Breast epithelium (tissue), 4 donors: ENCODE data around the gene UNC45B. TPM values are rescaled to one million over a fixed set of nuclear protein-coding genes. Genes with fewer than 3 reads are reported as not detected.
"Not testable (repeated sequence)": the region's sequence is repeated elsewhere in the genome, so short reads cannot be mapped to it uniquely, and the experiment has no call there.

ENCODE experiments used
- DNase-seq, 2 donors: peaks; one replicate each; pipeline ENCODE4 v3.0.0-alpha.2; 2019; ENCODE audit warnings: low spot score in 2 of 2
- H3K27ac ChIP-seq, 2 donors: fragments of 200-600 bp; sonication (generic) in 1 of 2; one replicate each; pipeline ENCODE4 v1.5.1; 2016 to 2019; ENCODE audit warnings: mild to moderate bottlenecking in 1 of 2
- H3K27me3 ChIP-seq, 2 donors: fragments of 200-600 bp; sonication (generic) in 1 of 2; one replicate each; pipeline versions ENCODE4 v1.5.1 to v1.6.0; 2017 to 2019; ENCODE audit warnings: control low read depth in 1 of 2, mild to moderate bottlenecking in 1 of 2
- H3K36me3 ChIP-seq: fragments of 200-600 bp; one replicate; pipeline ENCODE4 v1.5.1; 2019
- H3K4me1 ChIP-seq, 2 donors: fragments of 200-600 bp; sonication (generic); one replicate each; pipeline ENCODE4 v1.5.1; 2016 to 2019; ENCODE audit warnings: control low read depth in 1 of 2
- H3K4me3 ChIP-seq, 3 donors: fragments of 200-600 bp; sonication (generic); 1 replicate in 2 of 3; 2 replicates in 1 of 3; pipeline ENCODE4 v1.5.1; 2016 to 2019; ENCODE audit warnings: mild to moderate bottlenecking in 3 of 3, moderate library complexity in 2 of 3
- H3K9me3 ChIP-seq, 2 donors: fragments of 200-600 bp; sonication (generic) in 1 of 2; one replicate each; pipeline ENCODE4 v1.5.1; 2016 to 2019; ENCODE audit warnings: control low read depth in 1 of 2
- POLR2A ChIP-seq: fragments of 450-650 bp; IDR thresholded peaks from one replicate; pipeline ENCODE4 v1.6.1; 2016; ENCODE audit warnings: antibody characterized with exemption, mild to moderate bottlenecking, moderate library complexity
- POLR2AphosphoS5 ChIP-seq, 3 donors: sonication (generic); formaldehyde crosslinking; IDR thresholded peaks; one replicate each; pipeline ENCODE4 v1.6.1; 2017; ENCODE audit warnings: antibody characterized with exemption in 3 of 3
- intact Hi-C: fragments of 100-400 bp; cut with DNase I; formaldehyde crosslinking; loops from one replicate; pipeline ENCODE4 v1.15.1; 2023; ENCODE audit warnings: low total_unique reads
- total RNA-seq, 3 donors: library from RNA; depleted of rRNA; stranded (reverse); fragments of >200 nt; gene quantifications; one replicate each; pipeline ENCODE4 v1.1.0, GENCODE V29; 2016
- TF ChIP-seq, protein P1 (sequence below), 3 donors: fragments of 450-650 bp; IDR thresholded peaks; one replicate each; pipeline ENCODE4 v1.5.1; 2016 to 2017; ENCODE audit warnings: antibody characterized with exemption in 3 of 3, mild to moderate bottlenecking in 3 of 3, moderate library complexity in 3 of 3

The UNC45B gene
- total RNA-seq, 3 donors from 2014 or later: not detected

DNA sequence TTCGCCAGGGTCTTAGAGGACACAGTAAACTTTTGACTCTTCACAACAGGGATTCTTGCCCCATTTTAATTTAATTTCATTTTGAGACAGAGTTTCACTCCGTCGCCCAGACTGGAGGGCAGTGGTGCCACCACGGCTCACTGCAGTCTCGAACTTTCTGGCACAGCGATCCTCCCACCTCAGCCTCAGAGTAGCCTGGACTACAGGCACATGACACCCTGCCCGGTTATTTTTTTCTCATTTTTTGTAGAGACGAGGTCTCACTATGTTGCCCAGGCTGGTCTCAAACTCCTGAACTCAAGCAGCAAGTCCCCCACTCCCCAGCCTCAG is 5.2 kb upstream of the UNC45B start:
- H3K4me1 ChIP-seq: peaks cover 0 to 6% of the 10 kb centered on the region in 2 donors
- no peak for DNase-seq
- H3K27ac ChIP-seq: peak overlapping the region in 1 of 2 donors; percentile 14
- no peaks in the 10 kb centered on the region for H3K36me3 ChIP-seq
- H3K27me3 ChIP-seq: no peaks in the 10 kb centered on the region
- H3K9me3 ChIP-seq: no peaks in the 10 kb centered on the region
- peak overlapping the region; percentile 71 to 95 (median 94) for H3K4me3 ChIP-seq
- intact Hi-C loops: no loop called here
- TF ChIP-seq POLR2AphosphoS5 (IDR thresholded peaks at IDR 0.05): no peak
- TF ChIP-seq, protein P1, sequence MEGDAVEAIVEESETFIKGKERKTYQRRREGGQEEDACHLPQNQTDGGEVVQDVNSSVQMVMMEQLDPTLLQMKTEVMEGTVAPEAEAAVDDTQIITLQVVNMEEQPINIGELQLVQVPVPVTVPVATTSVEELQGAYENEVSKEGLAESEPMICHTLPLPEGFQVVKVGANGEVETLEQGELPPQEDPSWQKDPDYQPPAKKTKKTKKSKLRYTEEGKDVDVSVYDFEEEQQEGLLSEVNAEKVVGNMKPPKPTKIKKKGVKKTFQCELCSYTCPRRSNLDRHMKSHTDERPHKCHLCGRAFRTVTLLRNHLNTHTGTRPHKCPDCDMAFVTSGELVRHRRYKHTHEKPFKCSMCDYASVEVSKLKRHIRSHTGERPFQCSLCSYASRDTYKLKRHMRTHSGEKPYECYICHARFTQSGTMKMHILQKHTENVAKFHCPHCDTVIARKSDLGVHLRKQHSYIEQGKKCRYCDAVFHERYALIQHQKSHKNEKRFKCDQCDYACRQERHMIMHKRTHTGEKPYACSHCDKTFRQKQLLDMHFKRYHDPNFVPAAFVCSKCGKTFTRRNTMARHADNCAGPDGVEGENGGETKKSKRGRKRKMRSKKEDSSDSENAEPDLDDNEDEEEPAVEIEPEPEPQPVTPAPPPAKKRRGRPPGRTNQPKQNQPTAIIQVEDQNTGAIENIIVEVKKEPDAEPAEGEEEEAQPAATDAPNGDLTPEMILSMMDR (IDR thresholded peaks at IDR 0.05): no peak
- no peak for TF ChIP-seq POLR2A

DNA sequence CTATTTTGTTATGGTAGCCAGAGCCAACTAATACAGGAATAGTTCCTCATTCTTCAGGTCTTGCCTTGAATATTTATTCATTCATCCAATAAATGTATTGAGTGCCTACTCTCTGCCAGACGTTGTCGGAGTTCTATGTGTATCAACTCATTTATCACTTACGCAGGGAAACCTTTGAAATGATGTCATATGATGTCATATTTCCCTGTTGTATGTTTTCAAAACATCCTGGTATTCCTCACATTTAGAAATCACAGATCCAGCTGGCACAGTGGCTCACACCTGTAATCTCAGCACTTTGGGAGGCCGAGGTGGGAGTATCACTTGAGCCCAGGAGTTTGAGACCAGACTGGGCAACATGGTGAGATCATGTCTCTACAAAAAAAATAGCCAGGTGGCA is 2.8 kb upstream of the UNC45B start:
- Histone ChIP-seq H3K9me3 (no peaks in the 10 kb centered on the region), H3K4me1 (peaks cover 0 to 6% of the 10 kb centered on the region in 2 donors), H3K4me3 (no peak overlapping the region), H3K27me3 (no peaks in the 10 kb centered on the region), H3K36me3 (no peaks in the 10 kb centered on the region), H3K27ac (no peak overlapping the region)
- TF ChIP-seq, protein P1 (IDR thresholded peaks at IDR 0.05): no peak
- TF ChIP-seq POLR2A: no peak
- no peak for TF ChIP-seq POLR2AphosphoS5 (IDR thresholded peaks at IDR 0.05)
- intact Hi-C loops: no loop called here
- no peak for DNase-seq

DNA sequence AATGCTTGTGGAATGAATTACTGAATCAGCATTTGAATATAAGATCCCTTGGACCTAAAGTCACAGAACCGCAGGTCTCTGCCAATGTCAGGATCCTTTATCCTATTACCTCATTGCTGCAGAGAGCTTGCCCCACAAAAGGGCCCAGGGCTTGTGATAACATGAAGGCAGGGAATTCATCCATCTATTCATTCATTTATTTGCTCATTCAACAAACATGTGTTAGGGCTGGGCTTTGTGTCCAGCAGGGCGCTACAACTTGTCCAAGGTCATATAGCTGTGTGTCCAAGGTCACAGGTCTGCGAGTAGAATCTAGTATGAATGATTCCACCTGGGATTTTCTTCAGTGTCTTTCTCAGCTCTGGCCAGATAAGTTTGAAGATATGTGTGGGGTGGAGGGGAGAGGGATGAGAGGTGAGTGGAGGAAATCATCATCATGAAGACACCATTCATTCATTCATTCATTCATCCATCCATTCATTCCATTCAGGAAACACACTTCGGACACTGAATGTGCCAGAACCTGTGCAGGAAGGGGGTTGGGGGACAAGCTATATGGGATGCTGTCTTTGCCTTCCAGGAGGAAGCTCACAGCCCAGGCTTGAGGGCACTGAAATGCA is 1.3 kb upstream of the UNC45B start:
- no peak overlapping the region for H3K27ac ChIP-seq
- no peaks in the 10 kb centered on the region for H3K9me3 ChIP-seq
- H3K27me3 ChIP-seq: no peaks in the 10 kb centered on the region
- H3K4me1 ChIP-seq: no peaks in the 10 kb centered on the region
- no peaks in the 10 kb centered on the region for H3K36me3 ChIP-seq
- DNase-seq: no peak
- no peak overlapping the region for H3K4me3 ChIP-seq
- no peak for TF ChIP-seq POLR2A
- no peak for TF ChIP-seq POLR2AphosphoS5 (IDR thresholded peaks at IDR 0.05)
- TF ChIP-seq, protein P1 (IDR thresholded peaks at IDR 0.05): no peak
- intact Hi-C loops: no loop called here

DNA sequence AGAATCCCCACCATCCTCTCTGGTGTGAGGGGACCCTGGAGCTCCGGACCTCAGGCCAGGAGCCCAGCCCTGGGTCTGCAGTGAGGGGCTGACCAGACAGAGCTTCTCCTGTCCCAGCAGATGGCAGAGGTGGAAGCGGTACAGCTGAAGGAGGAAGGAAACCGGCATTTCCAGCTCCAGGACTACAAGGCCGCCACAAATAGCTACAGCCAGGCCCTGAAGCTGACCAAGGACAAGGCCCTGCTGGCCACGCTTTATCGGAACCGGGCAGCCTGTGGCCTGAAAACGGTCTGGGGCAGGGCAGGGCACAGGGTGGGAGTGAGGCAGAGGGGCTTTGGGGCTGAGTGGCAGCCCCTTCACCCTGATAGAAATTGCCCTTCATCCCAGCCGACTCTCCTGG is 527 bp downstream of the UNC45B start:
- DNase-seq: no peak
- intact Hi-C loops: no loop called here
- Histone ChIP-seq H3K9me3 (no peaks in the 10 kb centered on the region), H3K4me1 (no peaks in the 10 kb centered on the region), H3K36me3 (no peaks in the 10 kb centered on the region), H3K27me3 (no peaks in the 10 kb centered on the region), H3K4me3 (no peak overlapping the region), H3K27ac (no peak overlapping the region)
- TF ChIP-seq, protein P1 (IDR thresholded peaks at IDR 0.05): no peak
- TF ChIP-seq POLR2A: no peak
- TF ChIP-seq POLR2AphosphoS5 (IDR thresholded peaks at IDR 0.05): no peak

DNA sequence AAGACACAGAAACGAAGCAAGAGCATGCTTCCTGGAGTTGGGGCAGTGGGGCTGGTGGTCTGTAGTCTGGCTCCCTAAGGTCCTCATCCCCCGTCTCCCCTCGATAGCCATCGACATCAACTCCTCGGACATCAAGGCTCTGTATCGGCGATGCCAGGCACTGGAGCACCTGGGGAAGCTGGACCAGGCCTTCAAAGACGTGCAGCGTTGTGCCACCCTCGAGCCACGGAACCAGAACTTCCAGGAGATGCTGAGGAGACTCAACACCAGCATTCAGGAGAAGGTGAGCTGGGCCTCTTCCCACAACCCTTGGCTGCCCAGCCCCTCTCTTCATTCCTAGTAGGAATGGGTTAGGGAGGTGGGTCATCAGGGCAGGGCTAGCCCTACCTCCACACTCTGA is 2.3 kb downstream of the UNC45B start:
- Histone ChIP-seq H3K4me3 (no peak overlapping the region), H3K9me3 (no peaks in the 10 kb centered on the region), H3K4me1 (no peaks in the 10 kb centered on the region), H3K27me3 (no peaks in the 10 kb centered on the region), H3K27ac (no peak overlapping the region), H3K36me3 (no peaks in the 10 kb centered on the region)
- intact Hi-C loops: no loop called here
- TF ChIP-seq POLR2AphosphoS5 (IDR thresholded peaks at IDR 0.05): no peak
- no peak for DNase-seq

DNA sequence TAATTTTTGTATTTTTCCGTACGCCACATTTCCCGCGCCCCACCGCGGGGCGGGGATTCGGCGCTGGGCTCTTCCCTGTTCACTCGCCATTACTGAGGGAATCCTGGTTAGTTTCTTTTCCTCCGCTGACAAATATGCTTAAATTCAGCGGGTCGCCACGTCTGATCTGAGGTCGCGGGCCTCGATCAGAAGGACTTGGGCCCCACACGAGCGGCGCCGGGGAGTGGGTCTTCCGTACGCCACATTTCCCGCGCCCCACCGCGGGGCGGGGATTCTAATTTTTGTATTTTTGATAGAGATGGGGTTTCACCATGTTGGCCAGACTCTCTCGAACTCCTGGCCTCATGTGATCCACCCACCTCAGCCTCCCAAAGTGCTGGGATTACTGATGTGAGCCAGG is 3.5 kb downstream of the UNC45B start:
- intact Hi-C loops, H3K27me3 ChIP-seq, H3K27ac ChIP-seq, H3K9me3 ChIP-seq, H3K4me3 ChIP-seq, DNase-seq, H3K36me3 ChIP-seq, H3K4me1 ChIP-seq: not testable (repeated sequence)
